GM21825 (cell line): ENCODE measurements around the gene IGFALS.

ENCODE experiments used
- ATAC-seq: cut with Tn5 transposase; IDR thresholded peaks from one replicate; pipeline ENCODE4 v1.9.1; 2021; ENCODE audit warnings: mild to moderate bottlenecking, moderate library complexity; ENCODE audit not compliant: unreplicated experiment

Gene IGFALS

GRCh38 chr16:1767116-1767994 lies 26.1 kb downstream of the IGFALS start:
- no peak for ATAC-seq

GRCh38 chr16:1766701-1767100 lies 26.8 kb downstream of the IGFALS start:
- ATAC-seq = no peak

- ATAC-seq = no peak
Measured at GRCh38 chr16:1766231-1766630, 27.3 kb downstream of the IGFALS start.

- no peak for ATAC-seq
Measured at GRCh38 chr16:1765826-1766225, 27.7 kb downstream of the IGFALS start.

- no peak for ATAC-seq
Measured at GRCh38 chr16:1764971-1765370, 28.5 kb downstream of the IGFALS start.

- no peak for ATAC-seq
Measured at GRCh38 chr16:1763521-1764511, 29.7 kb downstream of the IGFALS start.

GRCh38 chr16:1762879-1763520 lies 30.5 kb downstream of the IGFALS start:
- no peak for ATAC-seq

GRCh38 chr16:1762196-1762878 lies 31.2 kb downstream of the IGFALS start:
- no peak for ATAC-seq

- no peak for ATAC-seq
Measured at GRCh38 chr16:1761751-1762150, 31.8 kb downstream of the IGFALS start.

GRCh38 chr16:1760911-1761310 lies 32.6 kb downstream of the IGFALS start:
- no peak for ATAC-seq

GRCh38 chr16:1759511-1759910 lies 34.0 kb downstream of the IGFALS start:
- no peak for ATAC-seq

GRCh38 chr16:1758923-1759322 lies 34.6 kb downstream of the IGFALS start:
- ATAC-seq = no peak

- no peak for ATAC-seq
Measured at GRCh38 chr16:1757714-1758461, 35.6 kb downstream of the IGFALS start.

GRCh38 chr16:1754204-1754603 lies 39.3 kb downstream of the IGFALS start:
- ATAC-seq = no peak

- ATAC-seq = no peak
Measured at GRCh38 chr16:1752853-1753252, 40.7 kb downstream of the IGFALS start.

GRCh38 chr16:1751946-1752345 lies 41.6 kb downstream of the IGFALS start:
- no peak for ATAC-seq

GRCh38 chr16:1749152-1750117 lies 44.1 kb downstream of the IGFALS start:
- ATAC-seq = no peak

- ATAC-seq = no peak
Measured at GRCh38 chr16:1747934-1748333, 45.6 kb downstream of the IGFALS start.
